GM18499 (cell line): ENCODE data around the gene BTC.
"Not testable (repeated sequence)": the region's sequence is repeated elsewhere in the genome, so short reads cannot be mapped to it uniquely, and the experiment has no call there.

Source experiments
- ATAC-seq: cut with Tn5 transposase; IDR thresholded peaks from one replicate; pipeline ENCODE4 v1.9.1; 2021; ENCODE audit warnings: moderate number of reproducible peaks; ENCODE audit not compliant: insufficient read depth, unreplicated experiment

BTC gene, protein sequence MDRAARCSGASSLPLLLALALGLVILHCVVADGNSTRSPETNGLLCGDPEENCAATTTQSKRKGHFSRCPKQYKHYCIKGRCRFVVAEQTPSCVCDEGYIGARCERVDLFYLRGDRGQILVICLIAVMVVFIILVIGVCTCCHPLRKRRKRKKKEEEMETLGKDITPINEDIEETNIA

DNA sequence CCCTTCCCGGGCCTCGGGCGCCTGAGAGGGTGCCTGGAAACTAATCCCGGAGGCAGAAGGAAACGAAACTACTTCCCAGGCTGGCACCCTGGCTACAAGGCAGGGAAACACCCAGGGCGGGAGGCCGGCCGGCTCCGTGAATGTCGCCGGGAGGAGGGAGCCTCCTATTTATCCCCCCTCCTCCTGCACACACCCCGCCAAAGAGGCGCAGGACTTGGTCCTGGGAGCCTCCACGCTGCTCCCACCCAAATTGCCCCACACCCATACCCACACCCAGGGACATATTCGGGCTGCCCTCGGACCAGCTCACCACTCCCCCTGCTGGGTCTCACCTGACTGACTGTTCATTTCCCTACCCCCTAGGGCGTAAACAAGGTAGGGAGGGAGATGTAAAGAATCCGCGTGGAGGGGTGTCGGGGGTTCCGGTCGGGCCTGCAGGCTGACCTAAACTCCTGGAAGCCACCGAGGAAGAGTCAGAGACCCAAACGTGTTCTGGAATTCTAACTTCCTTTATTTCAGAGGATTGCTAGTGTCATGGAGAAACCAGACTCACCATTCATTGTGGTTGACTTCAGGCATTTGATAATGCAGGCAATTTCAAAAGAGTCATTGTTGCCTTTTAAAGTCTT lies at the start of gene BTC:
BTC (minus strand) TSS at position 142 of the 629 bp plus-strand sequence. CDS start 198 bp downstream, outside the sequence.
- no peak for ATAC-seq

- no peak for ATAC-seq
Observed at GRCh38 chr4:74840936-74841509, 46.7 kb upstream of the BTC start.

DNA sequence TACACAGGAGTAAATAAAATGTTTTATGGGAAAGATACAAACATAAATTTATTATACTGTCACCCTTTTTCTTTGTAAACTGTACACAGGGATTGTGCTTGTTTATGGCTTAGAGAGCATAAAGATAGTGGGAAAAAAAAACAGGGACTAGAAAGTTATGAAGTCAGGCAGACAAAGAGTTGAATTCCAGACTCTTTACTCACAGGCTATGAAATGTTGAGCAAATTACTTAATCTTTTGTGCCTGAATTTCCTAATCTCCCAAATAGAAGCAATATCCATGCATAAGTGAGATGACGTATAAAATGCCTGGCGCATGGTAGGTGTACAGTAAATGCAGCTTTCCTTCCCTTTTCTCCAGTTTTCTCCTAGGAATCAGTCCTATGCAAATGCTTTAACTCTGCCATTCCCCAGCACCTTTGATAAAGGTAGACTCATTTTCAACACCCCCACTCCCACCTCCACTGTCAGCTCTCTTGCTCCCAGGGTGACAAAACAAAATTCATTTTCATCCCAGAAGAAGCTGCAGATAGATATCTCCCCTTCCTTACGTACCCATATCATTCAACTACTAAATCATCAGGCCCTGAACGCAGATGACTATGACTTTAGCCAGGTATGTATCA lies 44.5 kb upstream of the BTC start:
- no peak for ATAC-seq

DNA sequence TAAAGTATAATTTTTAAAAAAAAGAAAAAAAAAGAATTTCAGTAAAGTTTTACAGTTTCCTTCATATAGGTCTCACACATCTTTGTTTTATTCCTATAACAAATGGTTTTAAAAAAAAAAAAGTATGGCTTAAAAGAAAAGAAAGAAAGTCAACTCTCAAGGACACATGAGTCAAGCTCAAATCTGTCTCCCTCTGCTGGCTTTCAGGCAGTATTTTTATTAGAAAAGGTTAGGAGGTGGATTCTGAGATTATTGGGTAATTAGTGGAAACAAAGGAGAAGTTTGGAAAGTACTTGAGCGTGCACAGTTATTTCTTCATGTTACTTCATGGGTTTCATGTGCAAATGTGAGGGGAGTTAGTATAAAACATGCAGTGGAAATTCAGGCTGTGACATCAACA lies 36.6 kb upstream of the BTC start:
- no peak for ATAC-seq

DNA sequence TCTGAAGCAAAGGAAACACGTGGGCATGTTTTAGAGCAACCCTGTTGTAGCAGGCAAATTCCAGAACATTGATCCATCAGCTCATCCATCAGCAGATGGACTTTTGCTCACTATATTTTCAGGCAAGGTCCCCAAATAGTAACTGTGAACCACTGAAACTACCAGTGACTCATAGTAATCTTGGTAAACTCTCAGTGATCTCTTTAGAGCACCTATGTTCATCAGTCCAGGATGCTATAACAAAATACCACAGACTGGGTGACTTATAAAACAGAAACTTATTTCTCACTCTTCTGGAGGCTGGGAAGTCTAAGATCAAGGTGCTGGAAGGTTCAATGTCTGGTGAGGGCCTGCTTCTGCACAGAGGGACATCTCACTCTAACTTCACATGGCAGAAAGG lies 28.9 kb upstream of the BTC start:
- peak; percentile 91 for ATAC-seq

DNA sequence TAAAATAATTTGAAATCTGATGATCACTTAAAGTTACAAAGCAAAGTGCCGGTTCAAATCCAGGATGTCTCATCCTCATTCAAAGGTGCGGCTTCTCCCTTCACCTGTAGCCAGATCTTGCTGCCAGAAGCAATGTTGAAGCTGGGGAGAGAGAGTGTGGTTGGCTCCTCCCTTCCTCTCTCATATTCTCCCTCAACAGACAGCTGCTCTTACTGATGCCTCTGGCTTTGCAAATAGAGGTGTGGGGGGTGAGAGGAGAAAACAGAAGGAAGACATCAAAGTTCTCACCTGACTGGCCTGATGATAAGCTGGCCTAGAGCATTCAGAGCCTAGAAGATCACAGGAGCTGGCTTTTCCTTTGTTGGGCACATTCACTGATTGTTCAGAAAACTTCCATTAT lies 28.3 kb upstream of the BTC start:
- ATAC-seq: no peak

GRCh38 chr4:74821541-74821940 lies 27.2 kb upstream of the BTC start:
- no peak for ATAC-seq

- no peak for ATAC-seq
Observed at GRCh38 chr4:74814052-74814451, 19.7 kb upstream of the BTC start.

- not testable (repeated sequence) for ATAC-seq
Observed at GRCh38 chr4:74812056-74812455, 17.7 kb upstream of the BTC start.

GRCh38 chr4:74805601-74806000 lies 11.3 kb upstream of the BTC start:
- no peak for ATAC-seq

DNA sequence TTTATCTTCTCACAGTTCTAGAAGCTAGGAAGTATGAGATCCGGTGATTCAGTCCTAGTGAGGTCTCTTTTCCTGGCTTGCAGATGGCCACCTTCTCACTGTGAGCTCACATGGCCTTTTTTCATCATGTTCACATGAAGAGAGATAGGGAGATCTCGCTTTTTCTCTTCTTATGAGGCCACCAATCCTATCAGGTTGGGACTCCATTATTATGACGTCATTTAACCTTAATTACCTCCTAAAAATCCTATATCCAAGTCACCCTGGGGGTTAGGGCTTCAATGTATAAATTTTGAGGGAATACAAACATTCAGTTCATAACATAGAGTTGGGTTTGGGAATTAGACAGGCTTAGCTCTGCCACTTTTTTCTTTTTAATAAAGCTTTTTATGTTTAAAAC lies 6.0 kb upstream of the BTC start:
- ATAC-seq: no peak

- ATAC-seq: no peak
Observed at GRCh38 chr4:74796631-74797030, 2.3 kb upstream of the BTC start.

- ATAC-seq: no peak
Observed at GRCh38 chr4:74793757-74794381, 454 bp downstream of the BTC start.

DNA sequence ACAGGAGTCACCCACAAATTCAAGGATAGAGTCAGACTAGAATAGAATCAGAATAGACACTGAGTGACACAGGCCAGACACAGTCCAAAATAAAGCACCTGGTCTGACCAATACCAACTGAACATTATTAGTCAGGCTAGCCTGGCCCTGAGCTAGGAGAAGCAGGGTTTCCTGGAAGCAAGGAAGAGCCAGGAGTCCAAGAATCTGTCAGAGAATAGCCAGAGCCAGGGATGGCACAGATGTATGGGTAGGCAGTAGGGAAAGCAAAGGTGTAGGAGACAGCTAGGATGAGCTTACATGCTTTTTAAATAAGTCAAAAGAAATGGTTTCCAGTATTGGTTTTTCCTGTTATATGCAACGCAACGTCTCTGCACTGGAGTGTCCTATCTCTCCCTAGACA lies 3.7 kb downstream of the BTC start:
- ATAC-seq: no peak

- ATAC-seq: no peak
Observed at GRCh38 chr4:74789518-74789917, 4.8 kb downstream of the BTC start.

- ATAC-seq: no peak
Observed at GRCh38 chr4:74777531-74777930, 16.8 kb downstream of the BTC start.

GRCh38 chr4:74772783-74773182 lies 21.5 kb downstream of the BTC start:
- no peak for ATAC-seq

DNA sequence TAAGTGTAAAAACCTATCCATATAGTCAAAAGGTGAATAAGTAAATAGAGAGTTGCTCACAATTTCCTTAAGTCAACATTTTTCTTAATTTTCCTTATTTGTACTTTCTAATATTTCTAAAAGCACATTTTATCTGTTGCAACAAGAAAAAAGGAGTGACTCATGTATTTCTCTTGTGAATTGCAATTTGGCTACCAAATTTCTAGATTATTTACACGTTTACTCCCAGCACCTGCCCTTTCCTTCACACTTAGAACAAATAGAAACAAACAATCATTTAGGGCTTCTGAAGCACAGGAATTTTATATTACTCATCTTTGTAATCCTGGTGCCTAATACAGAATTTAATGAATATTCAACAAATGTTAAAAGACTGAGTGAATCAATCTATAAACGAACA lies 22.2 kb downstream of the BTC start:
- ATAC-seq: no peak

- ATAC-seq: no peak
Observed at GRCh38 chr4:74770226-74770910, 24.0 kb downstream of the BTC start.

- no peak for ATAC-seq
Observed at GRCh38 chr4:74768857-74769525, 25.3 kb downstream of the BTC start.
